Measurements from ENCODE around the gene SVEP1. TPM values are rescaled to one million over a fixed set of nuclear protein-coding genes. Genes with fewer than 3 reads are reported as not detected.
"Not testable (repeated sequence)": the region's sequence is repeated elsewhere in the genome, so short reads cannot be mapped to it uniquely, and the experiment has no call there.

Gene SVEP1
- total RNA-seq, 1 donor = 81.2 TPM

DNA sequence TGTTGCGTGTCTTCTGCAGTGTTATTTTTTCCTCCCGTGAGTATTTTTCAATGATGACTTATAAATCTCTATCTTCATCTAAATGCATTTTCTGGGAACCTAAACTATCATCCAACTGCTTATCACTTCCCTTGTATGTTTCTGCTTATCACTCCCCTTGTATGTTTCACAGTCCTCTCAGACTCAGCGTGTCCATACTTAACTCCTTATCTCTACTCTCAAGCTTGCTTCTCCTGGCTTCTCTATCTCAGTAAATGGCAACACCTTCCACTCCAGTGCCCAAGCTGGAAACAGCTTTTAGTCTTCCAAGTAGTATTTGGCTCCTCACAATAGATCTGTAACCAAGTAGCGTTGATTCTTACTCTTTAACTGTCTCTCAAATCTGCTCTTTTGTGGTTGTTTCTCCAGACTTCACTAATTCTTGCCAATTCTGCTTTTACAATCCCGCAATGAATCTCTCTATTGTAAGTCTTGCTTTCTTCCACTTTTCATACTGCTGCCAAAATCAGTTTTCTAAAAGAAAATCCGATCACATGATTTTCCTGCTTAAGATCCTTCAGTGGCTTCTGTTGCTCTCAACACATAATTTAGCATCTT, 208.0 kb downstream of the SVEP1 start:
- no peak overlapping the region for H3K4me3 ChIP-seq (ENCODE audit: low read depth, low read length)
- DNase-seq (ENCODE audit: low read depth) = no peak
- TF ChIP-seq, protein P1, sequence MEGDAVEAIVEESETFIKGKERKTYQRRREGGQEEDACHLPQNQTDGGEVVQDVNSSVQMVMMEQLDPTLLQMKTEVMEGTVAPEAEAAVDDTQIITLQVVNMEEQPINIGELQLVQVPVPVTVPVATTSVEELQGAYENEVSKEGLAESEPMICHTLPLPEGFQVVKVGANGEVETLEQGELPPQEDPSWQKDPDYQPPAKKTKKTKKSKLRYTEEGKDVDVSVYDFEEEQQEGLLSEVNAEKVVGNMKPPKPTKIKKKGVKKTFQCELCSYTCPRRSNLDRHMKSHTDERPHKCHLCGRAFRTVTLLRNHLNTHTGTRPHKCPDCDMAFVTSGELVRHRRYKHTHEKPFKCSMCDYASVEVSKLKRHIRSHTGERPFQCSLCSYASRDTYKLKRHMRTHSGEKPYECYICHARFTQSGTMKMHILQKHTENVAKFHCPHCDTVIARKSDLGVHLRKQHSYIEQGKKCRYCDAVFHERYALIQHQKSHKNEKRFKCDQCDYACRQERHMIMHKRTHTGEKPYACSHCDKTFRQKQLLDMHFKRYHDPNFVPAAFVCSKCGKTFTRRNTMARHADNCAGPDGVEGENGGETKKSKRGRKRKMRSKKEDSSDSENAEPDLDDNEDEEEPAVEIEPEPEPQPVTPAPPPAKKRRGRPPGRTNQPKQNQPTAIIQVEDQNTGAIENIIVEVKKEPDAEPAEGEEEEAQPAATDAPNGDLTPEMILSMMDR (IDR thresholded peaks at IDR 0.05; ENCODE audit: insufficient read depth, low read depth, low read length) = no peak

DNA sequence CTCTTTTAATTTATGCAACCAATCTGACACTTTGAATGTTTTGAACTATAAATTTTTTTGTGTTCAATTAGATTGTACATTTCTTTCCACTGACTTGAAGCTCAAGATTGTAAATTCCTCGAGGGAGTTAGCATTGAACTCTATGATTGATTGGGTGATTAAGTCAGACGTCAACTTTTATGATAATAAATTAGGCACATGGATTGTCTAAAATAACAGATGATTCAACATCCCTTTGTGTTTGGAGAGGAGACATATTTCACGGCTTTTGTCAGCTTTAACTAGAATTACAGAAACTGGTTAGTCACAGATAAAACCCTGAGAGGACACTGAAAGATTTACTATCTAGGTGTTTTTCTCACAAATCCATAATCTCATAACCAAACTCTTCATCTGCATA, 209.2 kb downstream of the SVEP1 start:
- no peak overlapping the region for H3K4me3 ChIP-seq (ENCODE audit: low read depth, low read length)
- DNase-seq (ENCODE audit: low read depth) = peak; percentile 38
- TF ChIP-seq, protein P1 (IDR thresholded peaks at IDR 0.05; ENCODE audit: insufficient read depth, low read depth, low read length) = no peak

DNA sequence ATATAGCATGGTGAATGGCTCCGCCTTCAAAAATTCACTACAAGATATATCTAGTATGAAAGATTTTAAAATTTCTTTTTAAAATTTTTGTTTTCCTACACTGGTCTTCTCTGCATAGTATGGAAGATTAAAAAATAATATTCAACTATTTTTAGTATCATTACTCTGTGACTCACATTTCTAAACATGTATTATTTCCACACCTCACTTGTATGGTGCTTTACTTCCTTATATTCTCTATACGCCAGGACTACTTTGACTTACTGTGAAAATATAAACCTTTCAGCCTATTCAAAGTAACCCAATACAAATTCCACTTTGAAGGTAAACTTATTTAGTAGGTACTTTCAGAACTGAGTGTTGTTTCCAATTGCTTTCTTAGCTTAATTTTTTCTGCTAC, 215.1 kb downstream of the SVEP1 start:
- TF ChIP-seq, protein P1 (IDR thresholded peaks at IDR 0.05; ENCODE audit: insufficient read depth, low read depth, low read length) = no peak
- no peak overlapping the region for H3K4me3 ChIP-seq (ENCODE audit: low read depth, low read length)
- DNase-seq (ENCODE audit: low read depth) = no peak

DNA sequence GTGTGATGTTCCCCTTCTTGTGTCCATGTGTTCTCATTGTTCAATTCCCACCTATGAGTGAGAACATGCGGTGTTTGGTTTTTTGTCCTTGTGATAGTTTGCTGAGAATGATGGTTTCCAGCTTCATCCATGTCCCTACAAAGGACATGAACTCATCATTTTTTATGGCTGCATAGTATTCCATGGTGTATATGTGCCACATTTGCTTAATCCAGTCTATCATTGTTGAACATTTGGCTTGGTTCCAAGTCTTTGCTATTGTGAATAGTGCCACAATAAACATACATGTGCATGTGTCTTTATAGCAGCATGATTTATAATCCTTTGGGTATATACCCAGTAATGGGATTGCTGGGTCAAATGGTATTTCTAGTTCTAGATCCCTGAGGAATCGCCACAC, 220.5 kb downstream of the SVEP1 start:
- not testable (repeated sequence) for DNase-seq (ENCODE audit: low read depth); H3K4me3 ChIP-seq (ENCODE audit: low read depth, low read length)

DNA sequence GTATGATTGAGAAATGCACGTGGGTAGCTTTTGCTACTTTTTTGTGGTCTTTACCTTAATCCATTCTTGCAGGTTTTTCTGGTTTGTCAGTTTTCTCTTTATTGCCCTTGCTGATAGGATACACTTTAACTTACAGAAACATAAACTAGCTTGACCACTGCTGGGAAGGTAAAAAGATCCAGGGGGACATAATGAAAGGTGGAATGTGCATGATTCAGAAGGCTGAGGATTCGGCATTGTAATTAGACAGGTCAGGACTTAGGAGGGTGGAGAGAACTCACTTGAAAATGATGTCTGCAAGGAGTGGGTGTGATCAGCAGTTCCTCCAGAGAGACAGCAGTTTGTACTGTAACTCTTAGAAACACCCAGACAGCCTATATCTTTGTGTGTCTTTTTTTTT, 222.0 kb downstream of the SVEP1 start:
- TF ChIP-seq, protein P1 (IDR thresholded peaks at IDR 0.05; ENCODE audit: insufficient read depth, low read depth, low read length) = no peak
- DNase-seq (ENCODE audit: low read depth) = no peak
- no peak overlapping the region for H3K4me3 ChIP-seq (ENCODE audit: low read depth, low read length)

DNA sequence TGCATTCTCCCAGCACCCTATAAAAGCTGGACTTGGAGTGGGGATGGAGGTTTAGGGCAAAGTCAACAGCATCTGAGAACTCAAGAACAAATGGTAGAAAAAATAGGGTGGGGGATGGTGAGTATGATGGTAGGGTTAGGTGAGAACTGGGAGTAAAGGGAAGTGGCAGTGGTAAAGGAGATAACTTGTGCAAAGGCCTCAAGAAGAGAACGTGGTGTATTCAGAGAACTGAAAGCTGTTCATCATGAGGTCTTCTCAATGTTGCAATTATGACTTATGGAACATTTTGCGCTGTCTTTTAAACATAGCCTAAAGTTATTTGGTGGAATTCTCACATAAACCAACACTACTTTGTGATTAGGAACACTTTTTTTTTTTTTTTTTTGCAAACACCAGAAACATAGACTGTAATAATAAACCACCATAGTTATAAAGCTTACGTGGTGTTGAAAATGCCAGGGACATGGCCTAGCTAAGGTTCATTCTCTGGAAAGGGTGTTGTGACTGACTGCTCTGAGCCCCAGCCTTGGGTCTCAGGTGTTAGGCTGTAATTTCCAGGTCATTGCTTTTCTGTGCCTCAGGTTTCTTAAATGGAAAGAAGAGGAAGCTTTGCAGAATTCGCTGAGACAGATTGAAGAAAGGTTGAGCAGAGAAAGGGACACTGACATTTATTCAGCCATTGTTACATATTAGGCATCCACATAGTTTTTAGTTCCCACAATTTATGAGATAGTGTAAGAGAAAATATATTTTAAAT, 222.7 kb downstream of the SVEP1 start:
- no peak for DNase-seq (ENCODE audit: low read depth)
- no peak overlapping the region for H3K4me3 ChIP-seq (ENCODE audit: low read depth, low read length)
- TF ChIP-seq, protein P1 (IDR thresholded peaks at IDR 0.05; ENCODE audit: insufficient read depth, low read depth, low read length) = no peak

DNA sequence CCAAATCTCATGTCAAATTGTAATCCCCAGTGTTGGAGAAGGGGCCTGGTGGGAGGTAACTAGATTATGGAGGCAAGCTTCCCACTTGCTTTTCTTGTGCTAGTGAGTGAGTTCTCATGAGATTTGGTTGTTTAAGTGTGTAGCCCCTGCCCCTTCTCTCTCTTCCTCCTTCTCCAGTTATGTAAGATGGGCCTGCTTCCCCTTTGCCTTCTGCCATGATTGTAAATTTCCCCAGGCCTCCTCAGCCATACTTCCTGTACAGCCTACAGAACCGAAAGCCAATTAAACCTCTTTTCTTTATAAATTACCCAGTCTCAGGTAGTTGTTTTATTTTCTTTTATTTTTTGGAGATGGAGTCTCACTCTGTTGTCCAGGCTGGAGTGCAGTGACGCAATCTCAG, 223.6 kb downstream of the SVEP1 start:
- no peak overlapping the region for H3K4me3 ChIP-seq (ENCODE audit: low read depth, low read length)
- TF ChIP-seq, protein P1 (IDR thresholded peaks at IDR 0.05; ENCODE audit: insufficient read depth, low read depth, low read length) = no peak
- no peak for DNase-seq (ENCODE audit: low read depth)
